Measurements from ENCODE around the gene UBAP1L.

The UBAP1L gene

DNA sequence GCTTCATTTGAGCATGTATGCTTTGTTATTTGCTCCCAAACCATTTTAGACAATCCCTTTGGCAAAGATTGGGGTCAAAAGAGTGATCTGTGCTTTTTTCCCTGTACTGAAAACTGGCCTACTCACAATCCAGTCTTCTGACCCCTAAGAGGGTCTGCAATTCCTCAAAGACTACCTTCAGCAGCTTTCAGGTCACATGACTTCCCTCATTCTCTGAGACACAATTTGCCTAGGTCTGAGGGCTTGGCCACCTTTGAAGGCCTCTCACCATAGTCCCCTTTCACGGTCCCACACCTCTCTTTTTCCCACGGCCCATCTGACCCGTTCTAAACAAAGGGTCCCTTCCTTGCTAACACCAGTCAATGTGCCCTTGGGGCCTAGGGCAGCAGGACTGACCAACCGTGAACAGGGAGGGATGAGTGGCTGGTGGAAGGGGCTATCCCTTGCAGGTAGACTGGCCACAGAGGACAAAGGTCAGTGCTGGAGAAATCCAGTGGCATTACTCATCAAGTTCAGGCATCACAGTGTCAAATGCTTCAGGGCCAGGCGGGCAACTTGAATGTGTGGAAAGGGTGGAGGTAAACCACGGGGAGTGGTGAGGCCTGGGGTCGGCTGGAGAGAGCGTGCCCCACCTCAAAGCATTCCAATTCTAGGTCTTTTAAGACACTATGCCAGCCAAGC, 58.0 kb downstream of the UBAP1L start:
- no peak for TF ChIP-seq EP300 (IDR thresholded peaks at IDR 0.05; ENCODE audit: borderline replicate concordance)
- no peak for TF ChIP-seq TAF1 (IDR thresholded peaks at IDR 0.05; ENCODE audit: low read depth)
- TF ChIP-seq, protein P1, sequence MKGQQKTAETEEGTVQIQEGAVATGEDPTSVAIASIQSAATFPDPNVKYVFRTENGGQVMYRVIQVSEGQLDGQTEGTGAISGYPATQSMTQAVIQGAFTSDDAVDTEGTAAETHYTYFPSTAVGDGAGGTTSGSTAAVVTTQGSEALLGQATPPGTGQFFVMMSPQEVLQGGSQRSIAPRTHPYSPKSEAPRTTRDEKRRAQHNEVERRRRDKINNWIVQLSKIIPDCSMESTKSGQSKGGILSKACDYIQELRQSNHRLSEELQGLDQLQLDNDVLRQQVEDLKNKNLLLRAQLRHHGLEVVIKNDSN (IDR thresholded peaks at IDR 0.05), result peak; percentile 37; the same call in 1 of the 2 replicates
- TF ChIP-seq ZBTB7A (IDR thresholded peaks at IDR 0.05; ENCODE audit: low read depth), result peak; percentile 36; the same call in 1 of the 2 replicates
- TF ChIP-seq, protein P2, sequence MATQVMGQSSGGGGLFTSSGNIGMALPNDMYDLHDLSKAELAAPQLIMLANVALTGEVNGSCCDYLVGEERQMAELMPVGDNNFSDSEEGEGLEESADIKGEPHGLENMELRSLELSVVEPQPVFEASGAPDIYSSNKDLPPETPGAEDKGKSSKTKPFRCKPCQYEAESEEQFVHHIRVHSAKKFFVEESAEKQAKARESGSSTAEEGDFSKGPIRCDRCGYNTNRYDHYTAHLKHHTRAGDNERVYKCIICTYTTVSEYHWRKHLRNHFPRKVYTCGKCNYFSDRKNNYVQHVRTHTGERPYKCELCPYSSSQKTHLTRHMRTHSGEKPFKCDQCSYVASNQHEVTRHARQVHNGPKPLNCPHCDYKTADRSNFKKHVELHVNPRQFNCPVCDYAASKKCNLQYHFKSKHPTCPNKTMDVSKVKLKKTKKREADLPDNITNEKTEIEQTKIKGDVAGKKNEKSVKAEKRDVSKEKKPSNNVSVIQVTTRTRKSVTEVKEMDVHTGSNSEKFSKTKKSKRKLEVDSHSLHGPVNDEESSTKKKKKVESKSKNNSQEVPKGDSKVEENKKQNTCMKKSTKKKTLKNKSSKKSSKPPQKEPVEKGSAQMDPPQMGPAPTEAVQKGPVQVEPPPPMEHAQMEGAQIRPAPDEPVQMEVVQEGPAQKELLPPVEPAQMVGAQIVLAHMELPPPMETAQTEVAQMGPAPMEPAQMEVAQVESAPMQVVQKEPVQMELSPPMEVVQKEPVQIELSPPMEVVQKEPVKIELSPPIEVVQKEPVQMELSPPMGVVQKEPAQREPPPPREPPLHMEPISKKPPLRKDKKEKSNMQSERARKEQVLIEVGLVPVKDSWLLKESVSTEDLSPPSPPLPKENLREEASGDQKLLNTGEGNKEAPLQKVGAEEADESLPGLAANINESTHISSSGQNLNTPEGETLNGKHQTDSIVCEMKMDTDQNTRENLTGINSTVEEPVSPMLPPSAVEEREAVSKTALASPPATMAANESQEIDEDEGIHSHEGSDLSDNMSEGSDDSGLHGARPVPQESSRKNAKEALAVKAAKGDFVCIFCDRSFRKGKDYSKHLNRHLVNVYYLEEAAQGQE (IDR thresholded peaks at IDR 0.05; ENCODE audit: low read depth), result no peak
- TF ChIP-seq, protein P3, sequence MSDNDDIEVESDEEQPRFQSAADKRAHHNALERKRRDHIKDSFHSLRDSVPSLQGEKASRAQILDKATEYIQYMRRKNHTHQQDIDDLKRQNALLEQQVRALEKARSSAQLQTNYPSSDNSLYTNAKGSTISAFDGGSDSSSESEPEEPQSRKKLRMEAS (IDR thresholded peaks at IDR 0.05), result peak; percentile 35; the same call in 1 of the 2 replicates

DNA sequence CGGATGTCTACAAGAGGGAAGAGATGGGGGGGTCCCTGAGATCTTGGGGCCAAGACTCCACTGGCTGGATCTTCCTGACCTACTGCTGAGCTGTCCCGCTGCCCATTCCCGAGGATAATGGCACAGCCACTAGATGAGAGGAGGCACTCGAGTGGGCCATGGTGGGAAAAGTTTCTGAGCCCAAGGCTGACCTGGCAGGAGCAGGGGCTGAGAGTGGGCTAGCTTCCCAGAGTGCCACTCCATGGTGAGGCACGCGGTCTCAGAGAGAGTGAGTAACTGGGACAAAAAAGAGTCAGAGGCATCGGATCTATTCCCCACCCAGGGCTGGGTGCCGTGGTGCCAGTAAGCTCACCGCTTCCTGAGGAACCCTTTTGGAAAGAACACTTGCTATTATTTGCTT, 58.9 kb downstream of the UBAP1L start:
- no peak for TF ChIP-seq EP300 (IDR thresholded peaks at IDR 0.05; ENCODE audit: borderline replicate concordance)
- TF ChIP-seq NFIC (IDR thresholded peaks at IDR 0.05), result no peak

DNA sequence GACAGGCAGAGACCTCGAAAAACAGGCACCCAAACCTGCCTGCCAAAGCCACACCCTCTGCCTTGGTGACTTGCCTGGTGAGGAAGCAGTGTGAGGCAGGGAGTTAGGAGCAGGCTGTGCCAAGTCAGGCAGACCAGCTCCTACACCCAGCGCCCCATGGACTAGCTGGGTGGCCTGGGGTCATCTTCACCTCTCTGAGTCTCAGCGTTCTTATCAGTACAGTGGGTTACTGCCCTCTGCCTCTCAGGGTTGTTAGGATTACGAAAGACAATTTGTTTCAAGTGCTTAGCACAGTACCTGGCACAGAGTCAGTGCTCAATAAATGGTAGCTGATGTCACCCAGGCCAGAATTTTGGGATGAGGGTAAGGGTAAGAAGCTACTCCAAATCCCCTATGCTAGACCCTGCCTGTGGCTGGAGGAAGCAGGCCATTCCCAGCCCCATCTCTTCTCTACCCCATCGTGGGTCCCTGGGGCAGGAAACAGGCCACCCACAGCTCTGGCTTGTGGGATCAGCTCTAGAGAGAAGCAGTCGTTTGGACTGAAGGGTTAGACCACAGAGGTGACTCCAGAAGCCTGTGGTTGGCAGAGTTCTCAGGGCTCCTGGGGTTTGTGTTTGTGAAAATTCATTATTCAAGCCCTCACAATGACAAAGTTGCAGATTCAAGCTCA, 59.7 kb downstream of the UBAP1L start:
- TF ChIP-seq CREB1 (IDR thresholded peaks at IDR 0.05; ENCODE audit: low read depth) (no peak), CEBPB (IDR thresholded peaks at IDR 0.05) (0 out of 2 replicates have a peak, but pooled peaks have one; percentile 4), RAD21 (IDR thresholded peaks at IDR 0.05; ENCODE audit: low read depth) (no peak), YY1 (IDR thresholded peaks at IDR 0.05; ENCODE audit: low read depth) (no peak), FOXM1 (IDR thresholded peaks at IDR 0.05; ENCODE audit: borderline replicate concordance, low read depth) (no peak), TCF12 (IDR thresholded peaks at IDR 0.05; ENCODE audit: low read depth) (no peak), ZBTB7A (IDR thresholded peaks at IDR 0.05; ENCODE audit: low read depth) (no peak), TAF1 (IDR thresholded peaks at IDR 0.05; ENCODE audit: low read depth) (no peak), TEAD4 (IDR thresholded peaks at IDR 0.05) (no peak)
- TF ChIP-seq, protein P3 (IDR thresholded peaks at IDR 0.05), result 0 out of 2 replicates have a peak, but pooled peaks have one; percentile 34
- TF ChIP-seq, protein P1 (IDR thresholded peaks at IDR 0.05), result no peak
- TF ChIP-seq, protein P2 (IDR thresholded peaks at IDR 0.05; ENCODE audit: low read depth), result no peak

DNA sequence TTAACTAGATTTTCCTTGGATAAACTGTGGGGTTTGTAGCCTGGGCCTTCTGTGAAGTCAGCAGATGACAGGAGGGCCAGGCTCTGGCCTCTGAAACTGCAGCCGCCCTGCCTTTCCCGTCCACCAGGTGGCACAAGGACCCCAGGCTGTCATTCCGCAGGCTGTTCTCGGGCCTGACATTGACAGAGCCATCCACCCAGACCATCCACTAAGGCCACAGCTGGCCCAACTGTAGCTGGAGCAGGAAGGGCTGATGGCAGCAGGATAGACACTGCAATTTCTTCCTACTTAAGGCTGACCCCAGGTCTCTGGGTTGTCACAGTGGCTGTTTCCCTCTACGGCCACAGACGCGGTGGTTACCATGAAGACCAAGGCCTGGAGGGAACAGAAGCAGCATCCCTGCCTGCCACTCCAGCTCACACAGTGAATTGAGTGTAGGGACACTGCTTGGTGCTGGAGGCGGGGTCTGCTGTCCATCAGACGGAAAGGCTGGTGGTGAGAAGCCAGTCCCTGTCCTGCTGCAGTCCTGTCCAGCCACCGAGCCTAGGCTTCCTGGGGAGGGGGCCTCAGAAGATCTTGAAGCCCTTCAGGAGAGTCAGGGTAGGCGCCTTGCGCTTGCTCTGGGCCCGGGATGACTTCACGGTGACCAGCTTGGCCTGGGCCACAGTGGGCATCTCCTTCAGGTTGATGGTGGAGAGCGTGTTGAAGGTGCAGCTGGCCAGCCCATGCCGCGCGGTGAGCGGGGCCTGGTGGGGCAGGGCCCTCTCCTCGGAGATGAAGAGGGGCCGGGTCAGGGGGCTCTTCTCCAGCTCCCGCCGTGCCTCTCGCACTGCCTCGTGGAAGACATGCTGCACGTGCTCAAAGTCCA, 60.4 kb downstream of the UBAP1L start:
- TF ChIP-seq NFIC (IDR thresholded peaks at IDR 0.05) (no peak), CEBPB (IDR thresholded peaks at IDR 0.05) (no peak), RAD21 (IDR thresholded peaks at IDR 0.05; ENCODE audit: low read depth) (peak; percentile 98)
- TF ChIP-seq, protein P2 (IDR thresholded peaks at IDR 0.05; ENCODE audit: low read depth), result no peak
